GM12872 (cell line): ENCODE measurements around the gene PAX4.
A peak's percentile ranks its signal among the peaks of the same experiment; 100 is the strongest.

ENCODE experiments used
- TF ChIP-seq, protein P1 (sequence below): IDR thresholded peaks from 3 replicates; pipeline ENCODE4 v1.5.1; 2011; ENCODE audit warnings: low read depth, mild to moderate bottlenecking, low read length, moderate library complexity; ENCODE audit not compliant: insufficient read depth

The PAX4 gene

DNA sequence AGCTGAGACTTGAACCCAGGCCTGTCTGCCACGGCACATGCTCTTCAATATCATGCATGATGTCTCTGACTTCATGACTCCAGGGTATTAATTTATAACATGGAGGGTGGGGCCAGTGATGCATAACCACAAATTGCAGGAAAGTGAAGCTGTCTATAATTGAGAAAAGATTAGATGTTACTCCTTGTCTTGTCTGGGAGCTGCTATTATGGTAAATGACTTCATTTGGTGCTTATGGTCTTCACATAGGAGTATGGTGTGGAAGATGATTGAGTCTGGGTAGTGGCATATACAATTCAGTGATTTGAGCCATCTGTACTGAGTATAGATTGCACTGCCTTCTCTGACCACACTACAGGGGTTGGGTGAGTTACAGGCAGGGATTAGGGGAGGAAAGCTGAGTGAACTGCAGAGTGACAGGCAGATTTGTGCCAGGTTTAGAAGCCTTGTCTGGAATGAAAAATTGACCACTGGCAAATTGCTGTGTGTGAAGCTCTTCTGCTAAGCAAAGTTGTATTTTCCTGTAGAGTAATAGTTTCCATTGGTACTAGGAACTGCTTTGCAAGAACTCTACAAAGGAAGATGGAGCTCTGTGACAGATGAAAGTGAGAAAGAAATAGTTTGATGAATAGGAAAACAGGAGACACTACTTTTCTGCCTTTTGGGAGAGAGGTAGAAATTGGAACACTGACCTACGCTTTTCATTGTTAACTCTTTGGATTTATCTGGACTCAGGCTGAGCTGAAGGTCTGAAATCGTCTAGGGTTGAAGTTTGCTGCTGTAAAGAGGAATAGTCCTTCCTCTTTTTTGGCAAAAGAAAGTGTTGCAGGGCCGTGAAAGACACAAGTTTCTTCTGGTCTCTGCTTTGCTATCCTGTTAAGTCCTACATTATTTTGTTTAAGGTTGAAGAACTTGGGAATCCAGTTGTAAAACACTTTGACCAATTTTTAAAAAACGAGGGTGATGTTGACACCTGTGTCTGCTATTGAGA, 36.8 kb upstream of the PAX4 start:
- TF ChIP-seq, protein P1, sequence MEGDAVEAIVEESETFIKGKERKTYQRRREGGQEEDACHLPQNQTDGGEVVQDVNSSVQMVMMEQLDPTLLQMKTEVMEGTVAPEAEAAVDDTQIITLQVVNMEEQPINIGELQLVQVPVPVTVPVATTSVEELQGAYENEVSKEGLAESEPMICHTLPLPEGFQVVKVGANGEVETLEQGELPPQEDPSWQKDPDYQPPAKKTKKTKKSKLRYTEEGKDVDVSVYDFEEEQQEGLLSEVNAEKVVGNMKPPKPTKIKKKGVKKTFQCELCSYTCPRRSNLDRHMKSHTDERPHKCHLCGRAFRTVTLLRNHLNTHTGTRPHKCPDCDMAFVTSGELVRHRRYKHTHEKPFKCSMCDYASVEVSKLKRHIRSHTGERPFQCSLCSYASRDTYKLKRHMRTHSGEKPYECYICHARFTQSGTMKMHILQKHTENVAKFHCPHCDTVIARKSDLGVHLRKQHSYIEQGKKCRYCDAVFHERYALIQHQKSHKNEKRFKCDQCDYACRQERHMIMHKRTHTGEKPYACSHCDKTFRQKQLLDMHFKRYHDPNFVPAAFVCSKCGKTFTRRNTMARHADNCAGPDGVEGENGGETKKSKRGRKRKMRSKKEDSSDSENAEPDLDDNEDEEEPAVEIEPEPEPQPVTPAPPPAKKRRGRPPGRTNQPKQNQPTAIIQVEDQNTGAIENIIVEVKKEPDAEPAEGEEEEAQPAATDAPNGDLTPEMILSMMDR = peak; percentile 21; the same call in 1 of the 3 replicates

DNA sequence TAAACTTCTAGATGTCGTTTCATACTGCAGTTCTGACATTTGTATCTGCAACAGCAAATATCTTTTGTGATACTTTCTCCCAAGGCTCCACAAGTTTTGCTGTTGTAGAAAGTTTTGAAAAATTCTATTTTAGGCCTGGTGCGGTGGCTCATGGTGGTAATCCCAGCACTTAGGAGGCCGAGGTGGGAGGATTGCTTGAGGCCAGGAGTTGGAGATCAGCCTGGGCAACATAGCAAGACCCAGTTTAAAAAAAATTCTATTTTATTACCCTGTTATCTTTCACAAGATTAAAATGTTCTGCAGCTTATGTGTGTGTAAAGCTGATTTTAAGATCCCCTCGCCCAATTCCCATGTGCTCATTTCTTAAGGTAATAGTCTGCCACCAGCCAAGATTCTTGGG, 35.5 kb upstream of the PAX4 start:
- TF ChIP-seq, protein P1 = no peak

DNA sequence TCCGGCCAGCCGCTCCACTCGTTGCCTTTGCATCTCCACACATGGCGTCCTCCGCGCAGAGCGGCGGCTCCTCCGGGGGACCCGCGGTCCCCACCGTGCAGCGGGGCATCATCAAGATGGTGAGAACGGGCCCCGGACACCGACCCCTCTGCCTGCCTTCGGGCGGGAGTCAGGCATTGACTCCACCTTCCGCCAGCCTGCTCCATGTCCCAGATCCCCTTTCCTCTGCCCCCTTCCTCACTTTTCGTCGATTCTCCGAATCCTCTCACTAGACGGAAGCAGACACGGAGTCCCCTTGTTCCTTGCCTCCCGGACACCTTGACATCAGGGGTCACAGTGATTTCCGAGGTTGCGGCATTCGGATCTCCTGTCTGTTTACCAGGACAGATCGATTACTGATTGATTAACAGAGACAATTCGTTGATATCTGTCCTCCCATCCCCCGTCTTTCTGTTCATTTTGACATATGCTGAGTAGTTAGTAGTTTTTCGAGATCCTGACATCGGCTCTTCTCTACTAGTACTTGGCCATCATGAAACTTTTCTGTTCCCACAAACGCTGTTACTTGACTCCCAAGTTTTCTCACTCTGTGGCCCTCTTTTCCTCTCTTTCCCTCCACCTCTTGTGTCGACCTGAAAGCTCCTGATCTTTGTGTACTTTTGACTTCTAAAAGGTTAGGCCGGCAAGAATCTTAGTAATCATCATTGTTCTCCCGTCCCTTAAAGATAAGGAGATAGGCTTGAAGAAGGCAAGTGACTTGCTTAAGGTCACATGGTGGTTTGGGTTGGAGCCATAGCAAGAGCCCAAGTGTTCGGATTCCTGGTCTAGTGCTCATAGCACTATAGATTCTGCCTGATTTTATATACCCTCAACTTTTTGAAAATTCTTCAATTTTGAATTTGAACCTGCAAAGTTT, 34.6 kb upstream of the PAX4 start:
- TF ChIP-seq, protein P1 = no peak

DNA sequence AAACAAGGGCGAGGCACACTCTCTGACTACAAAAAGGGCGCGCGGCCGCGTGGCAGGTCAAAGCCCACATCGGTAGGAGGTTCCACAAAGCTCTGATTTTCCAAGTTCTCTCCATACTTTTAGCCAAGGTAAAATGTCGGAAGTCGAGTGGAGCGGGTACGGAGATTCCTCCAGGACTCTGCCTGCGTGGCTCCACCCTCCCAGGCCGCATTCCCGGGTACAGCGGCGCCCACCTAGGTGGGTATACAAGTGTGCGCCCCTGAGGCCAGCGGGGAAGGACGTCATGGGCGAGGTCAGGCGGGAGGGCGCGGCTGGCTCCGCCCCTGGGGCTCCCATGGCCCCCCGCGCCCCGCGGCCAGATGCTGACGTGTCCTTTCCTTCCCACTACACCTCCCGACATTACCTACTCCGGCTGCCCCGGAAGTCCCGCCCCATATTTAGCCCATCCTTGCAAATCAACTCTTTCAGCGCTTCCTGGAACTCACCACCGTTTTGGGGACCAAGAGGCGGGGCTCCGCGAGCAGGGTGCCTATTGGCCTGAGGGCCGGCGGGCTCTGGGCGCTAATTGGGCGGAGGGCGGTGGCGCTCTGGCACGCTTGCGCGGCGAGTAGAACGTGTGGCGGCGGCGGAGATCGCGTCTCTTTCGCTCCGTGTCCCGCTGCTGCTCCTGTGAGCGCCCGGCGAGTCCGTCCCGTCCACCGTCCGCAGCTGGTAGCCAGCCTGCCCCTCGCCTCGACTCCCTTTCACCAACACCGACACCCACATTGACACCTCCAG, 33.8 kb upstream of the PAX4 start, which contains the start of gene SND1:
SND1 (plus strand) TSS at position 639 of the 777 bp plus-strand sequence. CDS start 180 bp downstream, outside the sequence.
- TF ChIP-seq, protein P1 = no peak

DNA sequence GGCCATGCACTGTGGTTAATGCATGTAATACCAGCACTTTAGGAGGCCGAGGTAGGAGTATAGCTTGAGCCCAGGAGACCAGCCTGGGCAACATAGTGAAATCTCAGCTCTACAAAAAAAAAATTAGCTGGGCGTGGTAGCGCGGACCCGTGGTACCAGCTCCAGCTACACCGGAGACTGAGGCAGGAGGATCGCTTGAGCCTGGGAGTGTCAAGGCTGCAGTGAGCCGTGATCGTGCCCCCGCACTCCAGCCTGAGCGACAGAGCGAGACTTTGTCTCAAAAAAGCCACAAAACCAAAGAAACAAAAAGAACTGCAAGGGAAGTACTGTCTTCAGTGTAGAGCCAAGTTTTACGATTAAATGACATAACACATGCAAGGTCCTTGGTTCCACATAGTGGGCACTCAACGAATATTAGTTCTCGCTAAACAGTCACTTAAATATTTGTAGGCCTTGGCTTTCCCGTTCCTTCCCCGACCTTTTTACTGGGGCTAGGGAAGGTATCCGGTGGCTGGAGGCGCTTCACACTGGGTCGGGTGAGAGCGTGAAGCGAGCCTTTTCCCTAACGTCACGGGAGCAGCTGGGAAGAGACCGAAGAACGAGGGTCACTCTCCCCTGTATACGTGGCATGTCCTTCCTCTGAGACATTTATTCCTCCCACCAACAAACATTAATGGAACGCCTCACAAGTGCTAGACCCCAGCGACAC, 33.1 kb upstream of the PAX4 start:
- TF ChIP-seq, protein P1 = no peak

DNA sequence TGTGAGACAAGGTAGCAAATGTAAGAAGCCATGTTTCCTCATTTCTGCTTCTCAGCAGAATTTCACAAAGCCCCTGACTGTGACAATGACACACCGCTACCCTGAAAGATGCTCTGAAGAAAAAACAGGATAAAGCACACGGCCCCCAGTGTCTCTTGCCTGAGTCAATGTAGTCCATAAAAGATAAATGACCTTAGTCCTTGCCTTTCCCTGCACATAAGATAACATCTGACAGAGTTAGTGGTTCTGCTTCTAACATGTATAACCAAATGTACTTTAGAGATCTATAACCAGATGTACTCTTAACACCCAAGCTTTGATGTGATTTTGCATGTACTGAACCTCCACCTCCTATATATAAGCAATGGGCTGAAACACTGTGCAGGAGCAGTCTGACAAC, 31.0 kb upstream of the PAX4 start:
- TF ChIP-seq, protein P1 = no peak
